SK-MEL-5 (cell line): ENCODE results near the gene DFFB. TPM values are rescaled to one million over a fixed set of nuclear protein-coding genes. Genes with fewer than 3 reads are reported as not detected.

Source experiments
- DNase-seq: peaks from one replicate; pipeline ENCODE4 v3.0.0-alpha.2; 2016; ENCODE audit warnings: low read depth, low spot score
- in situ Hi-C: cut with HindIII; loops from 2 replicates; pipeline ENCODE4 v1.10.0; 2016; ENCODE audit warnings: low sequenced_read_pairs, high pct_unique_total_duplicates, low pct_unique_long_range_greater_than_20kb
- total RNA-seq: library from RNA; depleted of rRNA; stranded (reverse); fragments of >200 nt; shearing (Covaris generic); gene quantifications from 2 replicates; pipeline ENCODE4 v1.2.3, GENCODE V29; 2014

The DFFB gene
- total RNA-seq, 1 experiment from 2014 or later = 10.0 TPM

DNA sequence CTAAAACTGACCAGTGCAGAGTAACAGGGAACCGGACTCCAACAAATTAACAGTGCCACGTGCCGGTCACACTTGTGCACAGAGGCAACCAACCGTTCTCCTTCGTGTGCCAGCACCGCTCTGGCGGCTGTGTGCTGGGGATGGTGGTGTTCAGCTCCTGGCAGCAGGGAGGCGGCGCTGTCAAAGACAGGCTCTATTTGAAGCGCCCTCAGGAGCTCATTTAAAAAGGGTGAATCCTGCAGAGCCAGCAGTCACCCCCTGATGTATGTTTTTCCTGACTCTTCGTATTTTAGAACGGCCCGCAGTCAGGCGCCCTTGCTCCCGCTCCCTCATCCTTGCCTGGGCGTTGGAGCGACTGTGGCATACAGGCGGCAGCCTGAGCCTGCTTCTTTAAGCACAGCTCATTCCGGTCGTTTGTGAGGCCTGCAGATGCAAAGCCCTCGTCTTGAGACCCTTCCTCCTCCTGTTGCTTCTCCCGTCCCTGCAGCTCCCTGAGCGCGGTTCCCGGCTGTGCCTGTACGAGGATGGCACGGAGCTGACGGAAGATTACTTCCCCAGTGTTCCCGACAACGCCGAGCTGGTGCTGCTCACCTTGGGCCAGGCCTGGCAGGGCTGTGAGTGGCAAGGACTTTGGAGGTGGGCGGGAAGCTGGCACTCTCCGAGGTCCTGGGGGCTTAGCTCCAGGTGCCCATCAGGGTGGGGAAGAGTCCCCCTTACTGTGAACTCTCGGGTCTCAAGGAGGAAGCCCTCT is 1.1 kb downstream of the DFFB start:
- in situ Hi-C loops = no loop called here
- DNase-seq = peak; percentile 5

DNA sequence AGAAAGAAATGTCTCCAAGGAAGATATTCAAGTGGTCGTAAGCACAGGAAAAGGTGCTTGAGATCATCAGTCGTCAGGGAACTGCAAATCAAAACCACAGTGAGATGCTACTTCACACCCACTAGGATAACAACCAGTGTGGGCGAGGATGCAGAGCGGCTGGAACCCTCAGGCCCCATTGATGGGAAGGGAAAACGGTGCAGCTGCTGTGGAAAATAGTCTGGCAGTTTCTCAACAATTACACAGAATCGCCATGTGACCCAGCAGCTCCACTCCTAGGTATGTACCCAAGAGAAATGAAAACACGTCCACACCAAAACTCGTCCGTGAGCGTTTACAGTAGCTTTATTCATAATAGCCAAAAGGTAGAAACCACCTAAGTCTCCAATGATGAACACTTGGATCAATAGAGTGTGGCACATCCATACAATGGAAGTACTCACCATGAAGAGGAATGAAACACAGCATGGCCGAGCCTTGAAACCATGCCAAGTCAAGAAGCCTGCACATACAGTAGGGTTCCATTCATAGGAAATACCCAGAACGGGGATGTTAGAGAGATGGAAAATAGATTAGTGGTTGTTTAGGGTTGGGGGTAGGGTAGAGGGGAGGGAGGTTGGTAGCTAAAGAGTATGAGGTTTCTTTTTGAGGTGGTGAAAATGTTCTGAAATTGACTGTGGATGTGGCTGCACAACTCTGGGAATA is 6.1 kb downstream of the DFFB start:
- in situ Hi-C loops = no loop called here
- DNase-seq = peak; percentile 81

- DNase-seq = no peak
- in situ Hi-C loops = no loop called here
These were observed 7.6 kb downstream of the DFFB start for GRCh38 chr1:3864884-3865283.

- in situ Hi-C loops = no loop called here
These were observed 8.4 kb downstream of the DFFB start for GRCh38 chr1:3865606-3866160.

DNA sequence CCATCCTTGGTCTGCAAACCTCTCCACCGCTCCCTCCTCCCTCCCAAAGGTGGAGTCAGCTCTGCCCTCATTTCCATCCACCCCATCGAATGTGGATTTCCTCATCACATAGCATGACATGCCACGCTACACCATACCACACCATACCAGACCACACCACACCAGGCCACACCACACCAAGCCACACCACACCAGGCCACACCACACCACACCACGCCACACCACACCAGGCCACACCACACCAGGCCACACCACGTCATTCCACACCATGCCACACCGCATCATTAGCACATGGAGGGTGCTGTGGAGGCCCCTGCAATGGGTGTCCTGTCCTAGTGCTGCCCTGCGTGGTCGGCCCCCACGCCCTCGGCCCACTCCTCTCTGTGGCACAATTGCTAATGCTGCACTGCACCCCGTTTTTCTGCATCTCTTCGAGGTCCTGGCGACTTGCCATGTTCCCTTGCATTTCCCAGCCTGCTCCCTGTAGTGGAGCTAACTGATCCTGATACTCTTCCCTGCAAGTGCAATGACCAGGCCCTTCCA is 11.3 kb downstream of the DFFB start:
- no peak for DNase-seq
- in situ Hi-C loops = no loop called here

More at GRCh38 chr1:3865606-3866160, 8.4 kb downstream of the DFFB start:
- DNase-seq = no peak

GRCh38 chr1:3869751-3870301 is 12.6 kb downstream of the DFFB start:
- in situ Hi-C loops = no loop called here
- no peak for DNase-seq

- in situ Hi-C loops = no loop called here
- DNase-seq = no peak
These were observed 14.2 kb downstream of the DFFB start for GRCh38 chr1:3871451-3871805.

GRCh38 chr1:3872546-3872945 is 15.3 kb downstream of the DFFB start:
- in situ Hi-C loops = no loop called here
- no peak for DNase-seq

DNA sequence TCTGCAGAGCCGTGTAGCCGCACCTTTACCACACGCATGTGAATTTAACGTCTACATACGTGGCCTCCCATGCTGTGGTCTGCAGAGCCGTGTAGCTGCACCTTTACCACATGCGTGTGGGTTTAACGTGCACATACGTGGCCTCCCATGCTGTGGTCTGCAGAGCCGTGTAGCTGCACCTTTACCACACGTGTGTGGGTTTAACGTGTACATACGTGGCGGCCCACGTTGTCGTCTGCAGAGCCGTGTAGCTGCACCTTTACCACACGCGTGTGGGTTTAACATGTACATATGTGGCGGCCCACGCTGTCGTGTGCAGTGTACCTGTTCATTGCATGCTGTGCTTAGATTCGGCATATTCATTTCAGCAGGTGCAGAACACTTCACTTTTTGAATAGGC is 17.5 kb downstream of the DFFB start:
- DNase-seq = no peak
- in situ Hi-C loops = no loop called here

GRCh38 chr1:3876716-3877115 is 19.4 kb downstream of the DFFB start:
- no peak for DNase-seq
- in situ Hi-C loops = no loop called here

GRCh38 chr1:3879099-3879498 is 21.8 kb downstream of the DFFB start:
- no peak for DNase-seq
- in situ Hi-C loops = no loop called here

DNA sequence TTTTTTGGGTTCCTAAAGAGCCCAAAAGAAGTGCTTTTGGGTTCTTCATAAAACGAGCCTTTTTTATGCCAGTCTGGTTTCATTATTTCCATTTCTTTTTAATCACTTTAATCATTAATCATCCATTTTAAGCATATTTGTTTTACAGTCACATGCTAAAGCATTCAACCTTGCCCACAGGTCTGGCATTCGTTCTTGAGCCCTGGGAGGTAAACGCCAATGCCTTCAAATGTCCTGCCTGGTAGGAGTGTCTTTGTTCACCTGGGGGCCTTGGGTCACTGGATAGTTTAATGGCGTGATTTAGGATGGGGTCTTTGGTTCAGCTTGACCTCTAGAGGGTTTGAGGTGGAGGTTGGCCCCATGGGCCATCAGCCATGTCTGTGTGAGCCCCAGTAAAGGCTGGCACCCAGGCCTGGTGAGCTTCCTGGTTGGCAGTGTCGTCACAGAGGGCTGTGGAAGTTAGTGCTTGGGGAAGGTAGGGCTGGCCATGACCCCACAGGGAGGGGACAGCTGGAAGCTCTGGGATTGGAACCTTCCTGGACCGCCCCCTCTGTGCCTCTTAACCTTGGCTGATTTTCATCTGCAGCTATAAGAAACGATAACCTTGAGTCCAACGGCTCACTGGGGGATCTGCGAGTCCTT is 22.6 kb downstream of the DFFB start:
- no peak for DNase-seq
- in situ Hi-C loops = no loop called here

DNA sequence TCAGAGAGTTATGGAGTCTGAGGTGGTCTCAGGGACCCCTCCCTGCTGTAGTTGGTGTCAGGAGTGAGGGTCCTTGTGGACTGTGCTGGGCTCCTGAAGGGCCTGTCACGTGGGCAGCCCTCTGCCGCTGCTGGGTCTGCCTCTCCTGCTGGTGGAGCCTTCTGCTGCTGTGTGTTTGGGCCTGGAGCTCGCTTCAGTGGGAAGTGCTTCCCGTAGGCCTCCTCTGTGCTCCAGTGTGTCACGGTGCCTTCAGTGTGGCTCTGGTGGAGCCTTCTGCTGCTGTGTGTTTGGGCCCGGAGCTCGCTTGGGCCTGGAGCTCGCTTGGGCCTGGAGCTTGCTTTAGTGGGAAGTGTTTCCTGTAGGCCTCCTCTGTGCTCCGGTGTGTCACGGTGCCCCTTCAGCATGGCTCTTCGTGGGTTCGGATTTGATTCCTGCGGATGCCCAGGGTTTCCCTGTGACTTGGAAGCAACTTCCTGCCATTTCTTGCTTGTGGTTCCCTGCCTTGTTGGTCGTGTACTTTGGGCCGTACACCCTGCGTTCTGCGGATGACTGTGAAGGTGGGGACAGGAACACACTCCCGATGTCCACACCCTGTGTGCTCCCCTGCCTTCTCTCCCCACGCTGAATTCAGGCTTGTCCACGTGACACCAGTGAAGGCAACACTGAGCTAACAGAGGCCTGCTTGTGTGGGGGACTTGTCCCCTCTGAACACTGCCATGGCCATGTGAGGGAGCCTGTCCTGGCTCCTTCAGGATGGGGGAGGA is 23.3 kb downstream of the DFFB start:
- in situ Hi-C loops = no loop called here

DNA sequence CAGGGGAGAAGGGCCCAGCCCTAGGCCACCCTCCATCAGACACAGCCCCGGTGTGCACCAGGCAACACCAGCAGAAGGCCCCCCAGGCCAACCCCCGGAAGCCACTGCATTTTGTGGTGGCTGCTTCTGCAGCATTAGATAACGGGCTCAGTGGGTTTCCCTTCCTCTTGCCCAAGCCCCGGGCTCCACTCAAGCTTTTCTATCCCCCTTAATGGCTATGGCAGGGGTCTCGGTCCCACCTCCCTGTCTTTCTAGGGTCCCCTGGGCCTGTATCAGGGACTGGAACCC is 23.9 kb downstream of the DFFB start:
- in situ Hi-C loops = no loop called here
- DNase-seq = no peak

More for the DNA sequence above, 23.3 kb downstream of the DFFB start:
- DNase-seq = no peak

- in situ Hi-C loops = no loop called here
- DNase-seq = no peak
These were observed 26.1 kb downstream of the DFFB start for GRCh38 chr1:3883194-3883925.

DNA sequence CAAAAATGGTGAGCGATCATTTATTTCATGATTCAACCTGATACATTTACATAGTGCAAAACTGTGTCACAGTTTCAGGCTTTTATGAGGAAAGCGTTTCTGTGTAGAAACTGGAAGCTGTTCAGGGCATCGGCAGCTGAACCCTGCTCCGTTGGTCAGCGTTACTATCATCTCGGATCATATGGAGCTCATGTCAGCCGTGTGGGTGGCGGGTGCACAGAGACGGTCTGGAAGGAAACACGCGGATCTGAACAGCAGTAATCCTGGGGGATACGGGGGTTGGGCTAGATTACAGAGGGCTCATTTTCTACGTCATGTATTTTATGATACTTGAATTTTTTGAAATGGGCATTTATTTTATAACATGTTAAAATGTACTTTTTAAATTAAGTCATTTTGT is 27.7 kb downstream of the DFFB start:
- no peak for DNase-seq
- in situ Hi-C loops = no loop called here

DNA sequence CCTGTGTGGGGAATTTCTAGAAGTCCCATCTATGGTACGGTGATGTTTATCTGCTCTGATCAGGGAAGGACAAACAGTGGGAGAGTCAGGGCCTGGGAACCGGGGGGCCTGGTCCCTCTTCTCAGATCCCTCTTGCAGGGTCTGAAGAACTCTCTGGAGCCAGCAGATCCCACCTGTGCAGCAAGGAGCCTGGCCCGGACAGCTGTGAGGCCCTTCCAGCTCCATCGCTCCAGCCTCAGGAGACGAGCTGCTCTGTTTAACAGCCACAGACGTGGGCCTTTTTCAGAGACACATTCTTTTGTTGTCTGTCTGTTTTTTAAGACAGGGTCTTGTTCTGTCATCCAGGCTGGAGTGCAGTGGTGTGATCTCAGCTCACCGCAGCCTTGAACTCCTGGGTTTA is 28.3 kb downstream of the DFFB start:
- in situ Hi-C loops = no loop called here
- DNase-seq = no peak
